Parathyroid adenoma (tissue), 2 donors: ENCODE measurements around the gene EGFLAM.
A peak's percentile ranks its signal among the peaks of the same experiment; 100 is the strongest.

Experiments used
- H2AFZ ChIP-seq: fragments of 300-600 bp; sonication (generic); one replicate; pipeline ENCODE4 v1.7.0; 2017; ENCODE audit warnings: antibody characterized with exemption, mild to moderate bottlenecking
- H3K27ac ChIP-seq: fragments of 300-600 bp; sonication (generic); one replicate; pipeline ENCODE4 v1.7.0; 2017
- H3K27me3 ChIP-seq: fragments of 300-600 bp; sonication (generic); one replicate; pipeline ENCODE4 v1.7.0; 2017; ENCODE audit warnings: low read length; ENCODE audit not compliant: control insufficient read depth, insufficient read depth
- H3K36me3 ChIP-seq: fragments of 300-600 bp; sonication (generic); one replicate; pipeline ENCODE4 v1.7.0; 2017; ENCODE audit warnings: low read length; ENCODE audit not compliant: control insufficient read depth, insufficient read depth
- H3K4me1 ChIP-seq: fragments of 300-600 bp; sonication (generic); one replicate; pipeline ENCODE4 v1.7.0; 2017; ENCODE audit warnings: control low read depth
- H3K4me2 ChIP-seq: fragments of 300-600 bp; sonication (generic); one replicate; pipeline ENCODE4 v1.7.0; 2017; ENCODE audit warnings: low read length
- H3K4me3 ChIP-seq: fragments of 300-600 bp; sonication (generic); one replicate; pipeline ENCODE4 v1.7.0; 2017; ENCODE audit warnings: low read depth, low read length
- H3K79me2 ChIP-seq: fragments of 300-600 bp; sonication (generic); one replicate; pipeline ENCODE4 v1.7.0; 2017; ENCODE audit warnings: control low read depth
- H3K9ac ChIP-seq: fragments of 300-600 bp; sonication (generic); one replicate; pipeline ENCODE4 v1.7.0; 2017; ENCODE audit warnings: mild to moderate bottlenecking
- H3K9me3 ChIP-seq: fragments of 300-600 bp; sonication (generic); one replicate; pipeline ENCODE4 v1.7.0; 2017; ENCODE audit warnings: low read length; ENCODE audit not compliant: control insufficient read depth
- TF ChIP-seq, protein P1 (sequence below): fragments of 300-600 bp; sonication (generic); IDR thresholded peaks from one replicate; pipeline ENCODE4 v1.7.0; 2017; ENCODE audit warnings: antibody characterized with exemption, mild to moderate bottlenecking
- donor health status: primary hyperparathyroidism.

Gene EGFLAM

DNA sequence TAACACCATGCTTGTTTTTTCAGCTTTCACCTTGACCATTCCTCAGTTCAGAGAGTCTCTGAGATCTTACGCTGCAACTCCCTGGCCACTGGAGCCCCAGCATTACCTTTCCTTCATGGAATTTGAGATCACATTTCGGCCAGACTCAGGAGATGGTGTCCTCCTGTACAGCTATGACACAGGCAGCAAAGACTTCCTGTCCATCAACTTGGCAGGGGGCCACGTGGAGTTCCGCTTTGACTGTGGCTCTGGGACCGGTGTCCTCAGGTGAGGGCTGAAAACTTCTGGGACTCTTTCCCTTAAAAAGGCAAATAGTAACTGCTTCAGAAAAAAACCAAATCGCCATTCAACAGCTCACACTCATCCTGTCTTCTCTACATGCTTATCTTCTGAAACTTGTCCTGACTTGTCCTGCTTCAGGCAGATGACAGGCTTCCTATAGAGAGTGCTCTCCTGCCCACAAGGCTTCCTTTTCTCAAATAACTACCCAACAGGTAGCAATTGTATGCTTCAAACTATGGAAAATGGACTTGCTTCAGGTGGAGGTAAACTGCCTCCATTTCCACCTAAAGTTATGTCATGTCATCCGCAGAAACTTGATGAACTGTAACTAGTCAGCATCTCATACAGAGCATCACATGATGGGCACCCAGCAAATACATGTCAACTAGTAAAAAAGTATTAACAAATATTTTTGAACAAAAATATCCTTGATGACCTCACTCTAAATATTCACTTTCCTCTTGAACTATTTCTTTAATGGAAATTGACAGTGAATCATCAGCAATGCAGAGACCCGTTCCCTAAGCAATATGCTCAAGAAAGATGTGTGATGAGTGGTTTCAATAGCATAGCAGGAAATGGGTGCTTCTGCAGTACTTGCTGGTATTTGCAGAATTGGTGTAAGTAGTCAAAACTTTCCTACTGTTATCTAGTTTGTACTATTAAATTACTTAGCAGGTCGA is 168.9 kb downstream of the EGFLAM start:
- Histone ChIP-seq H3K9me3 (no peaks in the 10 kb centered on the region), H2AFZ (peak overlapping the region; percentile 52), H3K4me2 (no peak overlapping the region), H3K4me3 (no peak overlapping the region), H3K4me1 (peaks cover 3% of the 10 kb centered on the region), H3K9ac (no peak overlapping the region), H3K36me3 (no peaks in the 10 kb centered on the region), H3K27me3 (no peaks in the 10 kb centered on the region), H3K27ac (no peak overlapping the region), H3K79me2 (no peaks in the 10 kb centered on the region)
- TF ChIP-seq, protein P1, sequence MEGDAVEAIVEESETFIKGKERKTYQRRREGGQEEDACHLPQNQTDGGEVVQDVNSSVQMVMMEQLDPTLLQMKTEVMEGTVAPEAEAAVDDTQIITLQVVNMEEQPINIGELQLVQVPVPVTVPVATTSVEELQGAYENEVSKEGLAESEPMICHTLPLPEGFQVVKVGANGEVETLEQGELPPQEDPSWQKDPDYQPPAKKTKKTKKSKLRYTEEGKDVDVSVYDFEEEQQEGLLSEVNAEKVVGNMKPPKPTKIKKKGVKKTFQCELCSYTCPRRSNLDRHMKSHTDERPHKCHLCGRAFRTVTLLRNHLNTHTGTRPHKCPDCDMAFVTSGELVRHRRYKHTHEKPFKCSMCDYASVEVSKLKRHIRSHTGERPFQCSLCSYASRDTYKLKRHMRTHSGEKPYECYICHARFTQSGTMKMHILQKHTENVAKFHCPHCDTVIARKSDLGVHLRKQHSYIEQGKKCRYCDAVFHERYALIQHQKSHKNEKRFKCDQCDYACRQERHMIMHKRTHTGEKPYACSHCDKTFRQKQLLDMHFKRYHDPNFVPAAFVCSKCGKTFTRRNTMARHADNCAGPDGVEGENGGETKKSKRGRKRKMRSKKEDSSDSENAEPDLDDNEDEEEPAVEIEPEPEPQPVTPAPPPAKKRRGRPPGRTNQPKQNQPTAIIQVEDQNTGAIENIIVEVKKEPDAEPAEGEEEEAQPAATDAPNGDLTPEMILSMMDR = no peak

DNA sequence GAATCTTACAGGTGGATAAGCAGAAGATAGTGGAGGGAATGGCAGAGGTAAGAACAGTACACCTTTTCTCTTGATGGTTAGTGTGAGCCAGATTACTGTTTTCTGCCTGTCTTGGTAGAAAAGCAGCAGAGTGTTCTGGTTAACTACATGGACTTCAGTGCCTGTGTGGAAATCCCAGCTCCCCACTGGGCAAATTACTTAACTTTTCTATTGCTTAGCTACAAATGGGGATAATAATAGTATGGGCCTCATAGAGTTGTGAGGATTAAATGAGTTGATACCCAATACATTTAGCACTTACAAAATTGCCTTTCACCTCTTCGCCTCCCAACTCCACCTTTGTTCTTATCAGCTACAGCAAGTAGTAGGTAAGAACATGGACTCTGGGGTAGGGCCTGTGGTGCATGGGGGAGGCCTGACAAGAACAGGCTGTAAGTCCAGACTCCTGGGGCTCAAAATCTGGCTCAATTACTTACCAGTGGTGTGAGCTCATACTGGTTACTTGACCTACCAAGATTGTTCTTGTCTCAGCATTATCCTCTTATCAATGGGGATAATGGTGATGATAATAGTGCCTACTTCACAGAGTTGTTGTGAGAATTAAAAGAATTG is 173.0 kb downstream of the EGFLAM start:
- H3K4me1 ChIP-seq = peaks cover 3% of the 10 kb centered on the region
- H3K4me3 ChIP-seq = no peak overlapping the region
- no peak overlapping the region for H3K4me2 ChIP-seq
- H3K27ac ChIP-seq = no peak overlapping the region
- no peaks in the 10 kb centered on the region for H3K9me3 ChIP-seq
- TF ChIP-seq, protein P1 = no peak
- no peaks in the 10 kb centered on the region for H3K36me3 ChIP-seq
- no peak overlapping the region for H2AFZ ChIP-seq
- no peak overlapping the region for H3K9ac ChIP-seq
- no peaks in the 10 kb centered on the region for H3K79me2 ChIP-seq
- H3K27me3 ChIP-seq = no peaks in the 10 kb centered on the region

DNA sequence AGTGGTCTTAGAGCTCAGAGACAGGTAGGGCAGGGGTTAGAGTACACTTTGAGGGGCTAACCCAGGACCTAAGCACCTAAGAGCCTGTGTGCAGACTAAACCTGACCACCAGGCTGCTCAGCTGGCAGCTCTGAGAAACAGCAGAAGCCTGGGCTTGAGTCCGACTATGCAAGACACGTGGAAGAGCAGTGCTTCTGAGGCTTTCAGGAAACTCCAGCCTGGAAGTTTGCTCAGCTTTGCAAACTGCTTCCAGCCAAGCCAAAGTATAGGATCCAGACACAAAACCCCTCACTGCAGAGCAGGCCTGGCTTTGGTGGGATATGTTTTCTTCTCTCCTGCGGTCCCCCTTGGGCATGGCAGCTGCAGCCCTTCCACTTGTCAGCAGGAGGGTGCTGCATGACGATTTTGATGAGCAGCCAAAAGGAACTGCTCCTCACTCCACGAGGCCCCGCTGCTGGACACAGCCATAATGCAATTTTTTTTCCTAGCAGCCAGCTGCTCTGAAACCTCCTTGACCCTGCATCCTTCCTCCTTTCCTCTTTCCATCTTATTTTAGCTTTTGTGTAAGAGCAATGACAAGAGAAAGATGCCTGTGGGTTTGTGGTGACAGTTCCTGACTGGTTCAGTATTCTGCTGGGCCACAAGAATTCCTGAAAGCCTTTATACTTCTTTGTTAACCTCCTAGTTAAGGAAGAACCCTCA is 175.0 kb downstream of the EGFLAM start:
- H3K27me3 ChIP-seq = no peaks in the 10 kb centered on the region
- no peak overlapping the region for H3K4me2 ChIP-seq
- TF ChIP-seq, protein P1 = no peak
- H3K36me3 ChIP-seq = no peaks in the 10 kb centered on the region
- H3K4me1 ChIP-seq = no peaks in the 10 kb centered on the region
- H2AFZ ChIP-seq = no peak overlapping the region
- H3K79me2 ChIP-seq = no peaks in the 10 kb centered on the region
- H3K4me3 ChIP-seq = no peak overlapping the region
- H3K9me3 ChIP-seq = no peaks in the 10 kb centered on the region
- peak overlapping the region; percentile 29 for H3K27ac ChIP-seq
- H3K9ac ChIP-seq = no peak overlapping the region

DNA sequence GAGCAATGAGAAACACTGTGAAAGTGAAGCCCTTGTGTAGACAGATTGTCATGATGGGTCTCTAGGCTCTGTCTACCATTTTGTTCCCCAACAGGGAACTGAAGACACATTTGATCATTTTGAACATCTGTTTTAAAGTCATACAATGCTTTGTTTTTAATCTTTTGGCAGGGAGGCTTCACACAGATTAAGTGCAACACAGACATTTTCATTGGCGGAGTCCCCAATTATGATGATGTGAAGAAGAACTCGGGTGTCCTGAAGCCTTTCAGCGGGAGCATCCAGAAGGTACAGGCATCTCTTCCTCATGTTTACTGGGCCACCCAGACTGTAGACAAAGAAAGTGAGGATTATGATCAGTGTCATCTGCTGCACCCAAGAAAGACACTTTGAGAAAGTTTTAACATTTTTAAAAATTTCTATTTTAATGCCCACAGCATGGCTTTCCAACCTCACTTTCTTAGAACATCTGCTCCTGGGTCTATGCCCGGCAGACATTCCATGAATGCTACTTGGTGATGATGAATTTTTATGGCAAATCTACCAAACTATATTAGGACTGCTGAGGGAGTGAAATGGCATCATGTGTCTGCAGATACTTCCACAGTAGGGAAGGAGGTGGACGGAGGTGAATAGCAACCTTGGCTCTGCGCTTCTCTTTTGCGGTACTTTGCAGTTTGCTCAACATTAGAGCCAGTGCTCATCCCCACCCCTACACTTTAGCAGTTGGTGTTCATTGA is 176.8 kb downstream of the EGFLAM start:
- Histone ChIP-seq H3K9me3 (no peaks in the 10 kb centered on the region), H3K27ac (no peak overlapping the region), H3K4me3 (no peak overlapping the region), H2AFZ (no peak overlapping the region), H3K9ac (no peak overlapping the region), H3K4me1 (no peaks in the 10 kb centered on the region), H3K4me2 (no peak overlapping the region), H3K36me3 (no peaks in the 10 kb centered on the region), H3K79me2 (no peaks in the 10 kb centered on the region), H3K27me3 (no peaks in the 10 kb centered on the region)
- TF ChIP-seq, protein P1 = no peak
